Large intestine (tissue), 3 donors: ENCODE results near the gene NRG3. TPM values are rescaled to one million over a fixed set of nuclear protein-coding genes. Genes with fewer than 3 reads are reported as not detected.

Experiments
- DNase-seq, 2 donors: peaks; one replicate each; pipeline versions ENCODE4 v3.0.0 to v3.0.0-alpha.2; 2013
- H3K27ac ChIP-seq: one replicate; pipeline ENCODE4 v1.5.1; 2013; ENCODE audit warnings: low read length
- H3K27me3 ChIP-seq: 2 replicates; pipeline ENCODE4 v1.6.1; 2013; ENCODE audit warnings: low read length; ENCODE audit not compliant: control insufficient read depth, insufficient read depth
- H3K36me3 ChIP-seq: 2 replicates; pipeline ENCODE4 v1.6.1; 2013; ENCODE audit warnings: low read length; ENCODE audit not compliant: control insufficient read depth, insufficient read depth
- H3K4me1 ChIP-seq: one replicate; pipeline ENCODE4 v1.6.1; 2013; ENCODE audit warnings: low read length; ENCODE audit not compliant: control insufficient read depth, insufficient read depth
- H3K4me3 ChIP-seq: one replicate; pipeline ENCODE4 v1.5.1; 2013; ENCODE audit warnings: low read length
- H3K9me3 ChIP-seq: one replicate; pipeline ENCODE4 v1.6.1; 2013; ENCODE audit warnings: mild to moderate bottlenecking, low read depth, low read length, moderate library complexity; ENCODE audit not compliant: control insufficient read depth
- WGBS: methylation state at CpG from one replicate; pipeline ENCODE4 v1.1.5; 2013; ENCODE audit warnings: low lambda C conversion rate; ENCODE audit not compliant: insufficient coverage; 5-methylcytosine and 5-hydroxymethylcytosine counted together
- polyA plus RNA-seq: library from polyadenylated mRNA; unstranded; fragments of 120-200 nt; gene quantifications from one replicate; pipeline ENCODE4 v1.2.1, GENCODE V29; 2013

NRG3 gene
- polyA plus RNA-seq, 1 donor: 0.96 TPM

- Histone ChIP-seq H3K9me3 (no peaks in the 10 kb centered on the region), H3K4me3 (no peak overlapping the region), H3K27ac (no peak overlapping the region), H3K27me3 (no peaks in the 10 kb centered on the region), H3K36me3 (no peaks in the 10 kb centered on the region), H3K4me1 (no peaks in the 10 kb centered on the region)
- no peak for DNase-seq
- no CpG with 5 or more reads among the region's 11 CpGs for WGBS
Measured at GRCh38 chr10:82737549-82737948, 862.6 kb downstream of the NRG3 start.

- WGBS: 87% methylated on average over 3 of the region's 8 CpGs
- Histone ChIP-seq H3K27me3 (no peaks in the 10 kb centered on the region), H3K36me3 (no peaks in the 10 kb centered on the region), H3K9me3 (no peaks in the 10 kb centered on the region), H3K4me3 (no peak overlapping the region), H3K4me1 (no peaks in the 10 kb centered on the region), H3K27ac (no peak overlapping the region)
- DNase-seq: no peak
Measured at GRCh38 chr10:82738592-82738991, 863.6 kb downstream of the NRG3 start.

- no peaks in the 10 kb centered on the region for H3K36me3 ChIP-seq
- DNase-seq: no peak
- no peaks in the 10 kb centered on the region for H3K4me1 ChIP-seq
- WGBS: no CpG with 5 or more reads among the region's 4 CpGs
- no peaks in the 10 kb centered on the region for H3K9me3 ChIP-seq
- no peak overlapping the region for H3K4me3 ChIP-seq
- H3K27me3 ChIP-seq: no peaks in the 10 kb centered on the region
- no peak overlapping the region for H3K27ac ChIP-seq
Measured at GRCh38 chr10:82742478-82742877, 867.5 kb downstream of the NRG3 start.

- no peaks in the 10 kb centered on the region for H3K27me3 ChIP-seq
- no peaks in the 10 kb centered on the region for H3K36me3 ChIP-seq
- no peaks in the 10 kb centered on the region for H3K4me1 ChIP-seq
- DNase-seq: no peak
- H3K4me3 ChIP-seq: no peak overlapping the region
- H3K27ac ChIP-seq: no peak overlapping the region
- no peaks in the 10 kb centered on the region for H3K9me3 ChIP-seq
- WGBS: no CpG with 5 or more reads among the region's 7 CpGs
Measured at GRCh38 chr10:82742898-82743297, 867.9 kb downstream of the NRG3 start.

GRCh38 chr10:82750538-82750937 lies 875.5 kb downstream of the NRG3 start:
- no peak for DNase-seq
- H3K36me3 ChIP-seq: no peaks in the 10 kb centered on the region

GRCh38 chr10:82757397-82757796 lies 882.4 kb downstream of the NRG3 start:
- Histone ChIP-seq H3K4me1 (no peaks in the 10 kb centered on the region), H3K27me3 (no peaks in the 10 kb centered on the region), H3K4me3 (no peak overlapping the region), H3K9me3 (no peaks in the 10 kb centered on the region), H3K27ac (no peak overlapping the region), H3K36me3 (no peaks in the 10 kb centered on the region)
- 52% methylated on average over 3 of the region's 3 CpGs for WGBS
- DNase-seq: no peak

More at GRCh38 chr10:82750538-82750937, 875.5 kb downstream of the NRG3 start:
- Histone ChIP-seq H3K4me1 (no peaks in the 10 kb centered on the region), H3K27me3 (no peaks in the 10 kb centered on the region), H3K27ac (no peak overlapping the region), H3K9me3 (no peaks in the 10 kb centered on the region), H3K4me3 (no peak overlapping the region)

- Histone ChIP-seq H3K27ac (no peak overlapping the region), H3K27me3 (no peaks in the 10 kb centered on the region), H3K9me3 (no peaks in the 10 kb centered on the region), H3K4me1 (no peaks in the 10 kb centered on the region), H3K36me3 (no peaks in the 10 kb centered on the region), H3K4me3 (no peak overlapping the region)
- no peak for DNase-seq
Measured at GRCh38 chr10:82757901-82758300, 882.9 kb downstream of the NRG3 start.

GRCh38 chr10:82759050-82759449 lies 884.1 kb downstream of the NRG3 start:
- Histone ChIP-seq H3K27ac (no peak overlapping the region), H3K4me1 (no peaks in the 10 kb centered on the region), H3K9me3 (no peaks in the 10 kb centered on the region), H3K27me3 (no peaks in the 10 kb centered on the region), H3K4me3 (no peak overlapping the region), H3K36me3 (no peaks in the 10 kb centered on the region)
- WGBS: 80% methylated on average over 1 of the region's 1 CpG
- no peak for DNase-seq

GRCh38 chr10:82762641-82763040 lies 887.6 kb downstream of the NRG3 start:
- WGBS: no CpG with 5 or more reads among the region's 2 CpGs
- no peak for DNase-seq

GRCh38 chr10:82768040-82768439 lies 893.0 kb downstream of the NRG3 start:
- no peaks in the 10 kb centered on the region for H3K27me3 ChIP-seq
- H3K9me3 ChIP-seq: no peaks in the 10 kb centered on the region
- H3K4me1 ChIP-seq: no peaks in the 10 kb centered on the region
- 74% methylated on average over 3 of the region's 5 CpGs for WGBS
- no peaks in the 10 kb centered on the region for H3K36me3 ChIP-seq
- no peak overlapping the region for H3K4me3 ChIP-seq
- no peak for DNase-seq
- no peak overlapping the region for H3K27ac ChIP-seq

More at GRCh38 chr10:82762641-82763040, 887.6 kb downstream of the NRG3 start:
- no peak overlapping the region for H3K4me3 ChIP-seq
- H3K9me3 ChIP-seq: no peaks in the 10 kb centered on the region
- H3K27me3 ChIP-seq: no peaks in the 10 kb centered on the region
- no peaks in the 10 kb centered on the region for H3K36me3 ChIP-seq
- H3K27ac ChIP-seq: no peak overlapping the region
- no peaks in the 10 kb centered on the region for H3K4me1 ChIP-seq

GRCh38 chr10:82778908-82779307 lies 903.9 kb downstream of the NRG3 start:
- no peaks in the 10 kb centered on the region for H3K27me3 ChIP-seq
- WGBS: no CpG with 5 or more reads among the region's 3 CpGs
- H3K4me3 ChIP-seq: no peak overlapping the region
- no peaks in the 10 kb centered on the region for H3K36me3 ChIP-seq
- H3K4me1 ChIP-seq: no peaks in the 10 kb centered on the region
- no peak for DNase-seq
- H3K9me3 ChIP-seq: no peaks in the 10 kb centered on the region
- no peak overlapping the region for H3K27ac ChIP-seq
